HCT116 (cell line): Measurements from ENCODE around the gene MAN2B2. TPM values are rescaled to one million over a fixed set of nuclear protein-coding genes. Genes with fewer than 3 reads are reported as not detected.

ENCODE experiments used
- ATAC-seq: fragments of 200-7000 bp; cut with Tn5 transposase; 2 replicates; pipeline ENCODE4 v1.9.1; 2020; ENCODE audit warnings: mild to moderate bottlenecking, moderate library complexity
- BruUV-seq: library from RNA; stranded (reverse); fragments of 400-500 nt; replicated peaks from 2 replicates; lab custom pipeline; 2021; lab: Mats Ljungman, UMichigan
- CTCF ChIA-PET: fragments of 300-600 bp; sonication (Branson Sonifier 250); formaldehyde crosslinking; loops from one replicate; lab custom pipeline; 2021; ENCODE audit warnings: antibody characterized with exemption; lab: Charles Lee
- POLR2A ChIA-PET: fragments of 300-600, 350-600 bp; sonication (Branson Sonifier 250); formaldehyde crosslinking; loops from one replicate; lab custom pipeline; 2021; ENCODE audit warnings: antibody characterized with exemption; lab: Charles Lee
- RAD21 ChIA-PET, 2 experiments: fragments of 300-600 bp; sonication (Branson Sonifier 250); formaldehyde crosslinking; loops; one replicate each; lab custom pipeline; 2023; ENCODE audit warnings: low total read pairs in 2 of 2; ENCODE audit not compliant: uncharacterized antibody in 2 of 2, unreplicated experiment in 2 of 2, low non-redundant PET in 1 of 2; lab: Charles Lee
- DNase-seq: peaks from one replicate; pipeline ENCODE4 v3.0.0-alpha.2; 2010; ENCODE audit warnings: low read depth, low spot score
- H2AFZ ChIP-seq: fragments of 200-600 bp; shearing (Covaris generic), sonication (generic); 2 replicates; pipeline ENCODE4 v1.6.1; 2017; ENCODE audit warnings: low read depth, mixed run types, mixed read lengths, antibody characterized with exemption, low read length; ENCODE audit not compliant: poor library complexity, severe bottlenecking
- H3K27ac ChIP-seq: 2 replicates; pipeline ENCODE4 v1.5.1; 2012; ENCODE audit warnings: low read depth, low read length
- H3K27me3 ChIP-seq: fragments of 200-600 bp; sonication (generic); 2 replicates; pipeline ENCODE4 v1.6.1; 2016; ENCODE audit warnings: mixed run types, low read length, mixed read lengths; ENCODE audit not compliant: insufficient read depth
- H3K36me3 ChIP-seq, 2 experiments: fragments of 200-500 bp in 1 of 2; fragments of 200-600 bp in 1 of 2; sonication (Bioruptor generic) in 1 of 2; sonication (generic) in 1 of 2; 2 replicates each; pipeline versions ENCODE4 v1.5.1 to v1.6.1; 2014 to 2016; ENCODE audit warnings: low read length in 2 of 2, inconsistent platforms in 1 of 2, mixed read lengths in 1 of 2, mixed run types in 1 of 2; ENCODE audit not compliant: insufficient read depth in 2 of 2, control insufficient read depth in 1 of 2
- H3K4me1 ChIP-seq, 2 experiments: fragments of 200-600 bp in 1 of 2; sonication (generic) in 1 of 2; 2 replicates each; pipeline versions ENCODE4 v1.5.1 to v1.6.1; 2012 to 2017; ENCODE audit warnings: low read length in 2 of 2, inconsistent platforms in 1 of 2, mild to moderate bottlenecking in 1 of 2, mixed read lengths in 1 of 2, mixed run types in 1 of 2, moderate library complexity in 1 of 2; ENCODE audit not compliant: insufficient read depth in 2 of 2, control insufficient read depth in 1 of 2
- H3K4me2 ChIP-seq: fragments of 200-600 bp; sonication (generic); 2 replicates; pipeline ENCODE4 v1.6.1; 2017; ENCODE audit warnings: mixed run types, low read length, mixed read lengths
- H3K4me3 ChIP-seq, 2 experiments: fragments of 200-600 bp in 1 of 2; sonication (generic) in 1 of 2; replicated peaks in 1 of 2; 2 replicates each; pipeline ENCODE4 v1.5.1; 2011 to 2016; ENCODE audit warnings: low read length in 2 of 2, control low read depth in 1 of 2, low read depth in 1 of 2, mild to moderate bottlenecking in 1 of 2, mixed read lengths in 1 of 2, mixed run types in 1 of 2
- H3K79me2 ChIP-seq: fragments of 200-600 bp; sonication (generic); 2 replicates; pipeline ENCODE4 v1.6.1; 2017; ENCODE audit warnings: mild to moderate bottlenecking, mixed run types, low read length, moderate library complexity, mixed read lengths; ENCODE audit not compliant: insufficient read depth
- H3K9ac ChIP-seq: fragments of 200-600 bp; sonication (generic); 2 replicates; pipeline ENCODE4 v1.6.1; 2016; ENCODE audit warnings: low read length, mixed read lengths
- H3K9me2 ChIP-seq: fragments of 200-600 bp; sonication (generic), shearing (Covaris generic); 2 replicates; pipeline ENCODE4 v1.6.1; 2017; ENCODE audit warnings: mixed run types, mild to moderate bottlenecking, moderate library complexity; ENCODE audit not compliant: insufficient read depth
- H3K9me3 ChIP-seq, 2 experiments: fragments of 200-500 bp in 1 of 2; fragments of 200-600 bp in 1 of 2; sonication (Bioruptor generic) in 1 of 2; sonication (generic) in 1 of 2; 2 replicates each; pipeline ENCODE4 v1.6.1; 2014 to 2017; ENCODE audit warnings: low read length in 2 of 2, mixed read lengths in 2 of 2, inconsistent platforms in 1 of 2, low read depth in 1 of 2, mild to moderate bottlenecking in 1 of 2, mixed run types in 1 of 2, moderate library complexity in 1 of 2; ENCODE audit not compliant: control insufficient read depth in 1 of 2, insufficient read depth in 1 of 2
- H4K20me1 ChIP-seq: fragments of 200-600 bp; sonication (generic), shearing (Covaris generic); 2 replicates; pipeline ENCODE4 v1.6.1; 2017; ENCODE audit warnings: mixed run types, mild to moderate bottlenecking, moderate library complexity; ENCODE audit not compliant: insufficient read depth
- ATF3 ChIP-seq: IDR thresholded peaks from 2 replicates; pipeline ENCODE4 v1.6.1; 2012
- CEBPB ChIP-seq: IDR thresholded peaks from 2 replicates; pipeline ENCODE4 v1.6.1; 2012; ENCODE audit warnings: low read depth
- EGR1 ChIP-seq: IDR thresholded peaks from 2 replicates; pipeline ENCODE4 v1.6.1; 2012; ENCODE audit warnings: low read depth
- FOSL1 ChIP-seq: IDR thresholded peaks from 2 replicates; pipeline ENCODE4 v1.6.1; 2012; ENCODE audit warnings: low read depth
- JUND ChIP-seq: IDR thresholded peaks from 2 replicates; pipeline ENCODE4 v1.6.1; 2012
- MAX ChIP-seq: IDR thresholded peaks from 2 replicates; pipeline ENCODE4 v1.6.1; 2012
- POLR2A ChIP-seq: IDR thresholded peaks from 2 replicates; pipeline ENCODE4 v1.7.0; 2011; ENCODE audit warnings: borderline replicate concordance; ENCODE audit not compliant: insufficient read depth, insufficient read length; ENCODE audit errors: extremely low read depth
- POLR2AphosphoS5 ChIP-seq: IDR thresholded peaks from 2 replicates; pipeline ENCODE4 v1.6.1; 2011; ENCODE audit warnings: mild to moderate bottlenecking, low read depth, low read length, moderate library complexity
- RAD21 ChIP-seq: IDR thresholded peaks from 2 replicates; pipeline ENCODE4 v1.6.1; 2012; ENCODE audit warnings: low read depth, mild to moderate bottlenecking
- REST ChIP-seq: IDR thresholded peaks from 2 replicates; pipeline ENCODE4 v1.6.1; 2012; ENCODE audit warnings: low read depth
- SP1 ChIP-seq: IDR thresholded peaks from 2 replicates; pipeline ENCODE4 v1.6.1; 2012; ENCODE audit warnings: low read depth
- YY1 ChIP-seq: IDR thresholded peaks from 2 replicates; pipeline ENCODE4 v1.6.1; 2011; ENCODE audit warnings: low read length, low read depth, moderate library complexity, mild to moderate bottlenecking; ENCODE audit not compliant: insufficient replicate concordance; ENCODE audit errors: extremely low read depth
- intact Hi-C: fragments of 100-400 bp; cut with micrococcal nuclease; formaldehyde crosslinking; loops from 2 replicates; pipeline ENCODE4 v1.10.0; 2022
- total RNA-seq: library from RNA; stranded (reverse); gene quantifications from one replicate; pipeline ENCODE4 v1.2.1, GENCODE V29; 2021; ENCODE audit not compliant: unreplicated experiment

The MAN2B2 gene
- total RNA-seq, 1 experiment from 2014 or later = 18.0 TPM

- Histone ChIP-seq H3K4me1 (peaks cover 12 to 31% of the 10 kb centered on the region in 2 experiments), H4K20me1 (no peaks in the 10 kb centered on the region), H3K4me2 (no peak overlapping the region), H3K27me3 (no peaks in the 10 kb centered on the region), H3K27ac (no peak overlapping the region), H2AFZ (no peak overlapping the region), H3K9me2 (no peaks in the 10 kb centered on the region), H3K79me2 (peaks cover 7% of the 10 kb centered on the region; the same call in 1 of the 2 replicates), H3K9me3 (peaks cover 0 to 8% of the 10 kb centered on the region in 2 experiments; a peak in 1 of 4 replicates), H3K9ac (no peak overlapping the region), H3K36me3 (peaks cover 0 to 3% of the 10 kb centered on the region in 2 experiments; a peak in 1 of 4 replicates), H3K4me3 (no peak overlapping the region)
- no peak for ATAC-seq
- ChIA-PET POLR2A (no interaction called here), RAD21 (interaction anchor here in 1 of 2 experiments (2.0 kb wide), 1 partner anchor 25 kb away, joined by 4 read pairs; no protein-coding TSS in a partner anchor), CTCF (no interaction called here)
- no peak for TF ChIP-seq FOSL1
- TF ChIP-seq REST = no peak
- TF ChIP-seq JUND = no peak
- no peak for TF ChIP-seq ATF3
- TF ChIP-seq MAX = no peak
- no peak for TF ChIP-seq POLR2A
- no peak for TF ChIP-seq SP1
- no peak for TF ChIP-seq CEBPB
- TF ChIP-seq POLR2AphosphoS5 = no peak
- no peak for TF ChIP-seq YY1
- TF ChIP-seq RAD21 = no peak
- no peak for TF ChIP-seq EGR1
- DNase-seq = no peak
- no TSS peak for BruUV-seq
- intact Hi-C loops = no loop called here
Measured at GRCh38 chr4:6573551-6573950, 1.4 kb upstream of the MAN2B2 start.
